ENCODE results near the gene KSR2. TPM values are rescaled to one million over a fixed set of nuclear protein-coding genes. Genes with fewer than 3 reads are reported as not detected.

The KSR2 gene
- polyA plus RNA-seq, 1 donor from 2014 or later: not detected

GRCh38 chr12:117576053-117576452 lies 392.7 kb downstream of the KSR2 start:
- Mint-ChIP-seq H3K27me3 (peaks cover 6% of the 10 kb centered on the region), H3K9me3 (peaks cover 0 to 5% (median 0%) of the 10 kb centered on the region in 3 donors), H3K4me3 (no peak overlapping the region), H3K4me1 (no peaks in the 10 kb centered on the region), H3K36me3 (no peaks in the 10 kb centered on the region), H3K27ac (no peak overlapping the region)

- peaks cover 6% of the 10 kb centered on the region for H3K27me3 Mint-ChIP-seq
- H3K4me3 Mint-ChIP-seq: no peak overlapping the region
- H3K27ac Mint-ChIP-seq: no peak overlapping the region
- H3K36me3 Mint-ChIP-seq: no peaks in the 10 kb centered on the region
- no peaks in the 10 kb centered on the region for H3K4me1 Mint-ChIP-seq
- peaks cover 0 to 5% (median 2%) of the 10 kb centered on the region in 3 donors for H3K9me3 Mint-ChIP-seq
These were observed 394.1 kb downstream of the KSR2 start for GRCh38 chr12:117574655-117575054.

- no peak overlapping the region for H3K4me3 Mint-ChIP-seq
- H3K9me3 Mint-ChIP-seq: peaks cover 0 to 2% (median 1%) of the 10 kb centered on the region in 3 donors
- peaks cover 7% of the 10 kb centered on the region for H3K27me3 Mint-ChIP-seq
- no peaks in the 10 kb centered on the region for H3K36me3 Mint-ChIP-seq
- no peak overlapping the region for H3K27ac Mint-ChIP-seq
- H3K4me1 Mint-ChIP-seq: no peaks in the 10 kb centered on the region
These were observed 396.0 kb downstream of the KSR2 start for GRCh38 chr12:117572755-117573154.

GRCh38 chr12:117571321-117571720 lies 397.5 kb downstream of the KSR2 start:
- H3K4me1 Mint-ChIP-seq: no peaks in the 10 kb centered on the region
- H3K4me3 Mint-ChIP-seq: no peak overlapping the region
- H3K9me3 Mint-ChIP-seq: peaks cover 0 to 4% (median 0%) of the 10 kb centered on the region in 3 donors
- H3K27me3 Mint-ChIP-seq: peaks cover 13% of the 10 kb centered on the region
- H3K27ac Mint-ChIP-seq: no peak overlapping the region
- no peaks in the 10 kb centered on the region for H3K36me3 Mint-ChIP-seq

GRCh38 chr12:117570608-117571007 lies 398.2 kb downstream of the KSR2 start:
- peaks cover 0 to 5% (median 0%) of the 10 kb centered on the region in 3 donors for H3K9me3 Mint-ChIP-seq
- H3K27me3 Mint-ChIP-seq: peaks cover 13% of the 10 kb centered on the region
- H3K4me3 Mint-ChIP-seq: no peak overlapping the region
- no peaks in the 10 kb centered on the region for H3K36me3 Mint-ChIP-seq
- H3K4me1 Mint-ChIP-seq: no peaks in the 10 kb centered on the region
- no peak overlapping the region for H3K27ac Mint-ChIP-seq

- no peak overlapping the region for H3K27ac Mint-ChIP-seq
- H3K9me3 Mint-ChIP-seq: peaks cover 0 to 5% (median 0%) of the 10 kb centered on the region in 3 donors
- H3K36me3 Mint-ChIP-seq: no peaks in the 10 kb centered on the region
- H3K4me1 Mint-ChIP-seq: no peaks in the 10 kb centered on the region
- no peak overlapping the region for H3K4me3 Mint-ChIP-seq
- H3K27me3 Mint-ChIP-seq: peaks cover 11% of the 10 kb centered on the region
These were observed 401.1 kb downstream of the KSR2 start for GRCh38 chr12:117567644-117568216.

- H3K4me3 Mint-ChIP-seq: no peak overlapping the region
- no peaks in the 10 kb centered on the region for H3K4me1 Mint-ChIP-seq
- peaks cover 0 to 2% (median 0%) of the 10 kb centered on the region in 3 donors for H3K9me3 Mint-ChIP-seq
- H3K27me3 Mint-ChIP-seq: peaks cover 8% of the 10 kb centered on the region
- no peaks in the 10 kb centered on the region for H3K36me3 Mint-ChIP-seq
- H3K27ac Mint-ChIP-seq: no peak overlapping the region
These were observed 403.9 kb downstream of the KSR2 start for GRCh38 chr12:117564881-117565280.

- peaks cover 7% of the 10 kb centered on the region for H3K27me3 Mint-ChIP-seq
- H3K9me3 Mint-ChIP-seq: peaks cover 0 to 4% (median 0%) of the 10 kb centered on the region in 3 donors
- peak overlapping the region in 1 of 4 donors; percentile 68 for H3K4me3 Mint-ChIP-seq
- no peaks in the 10 kb centered on the region for H3K36me3 Mint-ChIP-seq
- H3K4me1 Mint-ChIP-seq: no peaks in the 10 kb centered on the region
- H3K27ac Mint-ChIP-seq: no peak overlapping the region
These were observed 405.1 kb downstream of the KSR2 start for GRCh38 chr12:117563706-117564105.

- Mint-ChIP-seq H3K27ac (no peak overlapping the region), H3K36me3 (no peaks in the 10 kb centered on the region), H3K27me3 (peaks cover 7% of the 10 kb centered on the region), H3K4me3 (no peak overlapping the region), H3K9me3 (peaks cover 0 to 4% (median 0%) of the 10 kb centered on the region in 3 donors), H3K4me1 (no peaks in the 10 kb centered on the region)
These were observed 405.8 kb downstream of the KSR2 start for GRCh38 chr12:117563007-117563406.

- H3K4me1 Mint-ChIP-seq: no peaks in the 10 kb centered on the region
These were observed 406.8 kb downstream of the KSR2 start for GRCh38 chr12:117561990-117562389.

GRCh38 chr12:117559978-117560377 lies 408.8 kb downstream of the KSR2 start:
- no peaks in the 10 kb centered on the region for H3K4me1 Mint-ChIP-seq
- no peaks in the 10 kb centered on the region for H3K36me3 Mint-ChIP-seq
- no peak overlapping the region for H3K4me3 Mint-ChIP-seq
- peaks cover 0 to 1% (median 0%) of the 10 kb centered on the region in 3 donors for H3K9me3 Mint-ChIP-seq
- H3K27me3 Mint-ChIP-seq: peaks cover 1% of the 10 kb centered on the region
- H3K27ac Mint-ChIP-seq: no peak overlapping the region

More at GRCh38 chr12:117561990-117562389, 406.8 kb downstream of the KSR2 start:
- no peaks in the 10 kb centered on the region for H3K36me3 Mint-ChIP-seq
- no peak overlapping the region for H3K4me3 Mint-ChIP-seq
- no peak overlapping the region for H3K27ac Mint-ChIP-seq
- peaks cover 0 to 4% (median 0%) of the 10 kb centered on the region in 3 donors for H3K9me3 Mint-ChIP-seq
- H3K27me3 Mint-ChIP-seq: peaks cover 3% of the 10 kb centered on the region

- Mint-ChIP-seq H3K4me3 (no peak overlapping the region), H3K4me1 (no peaks in the 10 kb centered on the region), H3K9me3 (peaks cover 2 to 15% (median 4%) of the 10 kb centered on the region in 3 donors), H3K27ac (no peak overlapping the region), H3K36me3 (no peaks in the 10 kb centered on the region), H3K27me3 (peaks cover 2% of the 10 kb centered on the region)
These were observed 412.9 kb downstream of the KSR2 start for GRCh38 chr12:117555889-117556288.

- Mint-ChIP-seq H3K9me3 (peaks cover 4 to 15% (median 5%) of the 10 kb centered on the region in 3 donors), H3K4me3 (no peak overlapping the region), H3K36me3 (no peaks in the 10 kb centered on the region), H3K27ac (no peak overlapping the region), H3K27me3 (peaks cover 2% of the 10 kb centered on the region), H3K4me1 (no peaks in the 10 kb centered on the region)
These were observed 415.8 kb downstream of the KSR2 start for GRCh38 chr12:117552971-117553370.

- H3K36me3 Mint-ChIP-seq: no peaks in the 10 kb centered on the region
- H3K27me3 Mint-ChIP-seq: peaks cover 2% of the 10 kb centered on the region
- H3K9me3 Mint-ChIP-seq: peaks cover 4 to 15% (median 5%) of the 10 kb centered on the region in 3 donors
These were observed 417.1 kb downstream of the KSR2 start for GRCh38 chr12:117551665-117552064.

GRCh38 chr12:117547209-117547608 lies 421.6 kb downstream of the KSR2 start:
- Mint-ChIP-seq H3K36me3 (no peaks in the 10 kb centered on the region), H3K9me3 (peaks cover 3 to 15% (median 4%) of the 10 kb centered on the region in 3 donors), H3K27me3 (no peaks in the 10 kb centered on the region), H3K4me1 (no peaks in the 10 kb centered on the region), H3K27ac (no peak overlapping the region), H3K4me3 (no peak overlapping the region)

More at GRCh38 chr12:117551665-117552064, 417.1 kb downstream of the KSR2 start:
- no peak overlapping the region for H3K4me3 Mint-ChIP-seq
- H3K4me1 Mint-ChIP-seq: no peaks in the 10 kb centered on the region
- no peak overlapping the region for H3K27ac Mint-ChIP-seq

GRCh38 chr12:117545216-117545615 lies 423.6 kb downstream of the KSR2 start:
- Mint-ChIP-seq H3K27me3 (no peaks in the 10 kb centered on the region), H3K27ac (no peak overlapping the region), H3K36me3 (no peaks in the 10 kb centered on the region), H3K4me1 (no peaks in the 10 kb centered on the region), H3K9me3 (peaks cover 2 to 10% (median 3%) of the 10 kb centered on the region in 3 donors), H3K4me3 (no peak overlapping the region)

Measured in IgD-negative memory B cell (primary cell).